GM21447 (cell line): ENCODE measurements around the gene OTULIN.

Experiments used
- ATAC-seq: cut with Tn5 transposase; IDR thresholded peaks from one replicate; pipeline ENCODE4 v1.9.1; 2021; ENCODE audit not compliant: unreplicated experiment

The OTULIN gene

DNA sequence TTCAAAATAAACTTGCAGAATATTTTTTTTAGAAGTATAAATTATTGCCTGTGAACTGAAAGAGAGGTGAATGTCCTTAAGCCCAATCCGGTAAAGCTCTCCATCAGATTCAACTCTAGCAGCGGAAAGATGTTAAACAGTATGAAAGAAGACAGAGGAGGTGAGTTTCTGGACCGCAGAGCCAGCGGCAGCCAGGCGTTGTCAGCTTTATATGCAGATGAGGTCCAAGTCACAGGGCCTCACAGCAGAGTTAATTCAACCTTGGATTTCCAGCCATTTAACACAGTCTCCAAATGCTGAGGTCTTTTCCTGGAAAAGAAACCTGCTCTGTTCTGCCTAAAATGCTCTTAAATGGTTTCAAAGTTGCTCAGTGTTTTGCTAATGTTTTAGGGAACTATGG, 75.5 kb downstream of the OTULIN start:
- ATAC-seq = no peak

DNA sequence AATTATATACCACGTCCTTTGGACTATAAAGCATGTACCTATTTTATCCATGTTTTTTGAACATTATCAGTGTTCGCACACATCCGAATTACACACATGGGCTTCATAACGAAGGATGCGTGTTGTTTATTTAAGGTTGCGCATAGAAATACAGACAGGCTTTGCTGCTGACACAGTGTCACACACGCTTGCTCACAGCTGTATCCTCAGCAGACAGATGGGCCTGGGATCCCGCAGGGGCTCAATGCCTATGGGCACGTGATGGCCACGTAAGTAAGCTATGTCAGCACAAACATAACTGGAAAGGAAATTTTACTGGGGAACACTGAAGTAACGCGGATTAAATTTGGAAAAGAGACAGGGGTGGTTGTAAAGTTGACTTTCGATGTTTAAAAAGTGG, 76.6 kb downstream of the OTULIN start:
- ATAC-seq = no peak

DNA sequence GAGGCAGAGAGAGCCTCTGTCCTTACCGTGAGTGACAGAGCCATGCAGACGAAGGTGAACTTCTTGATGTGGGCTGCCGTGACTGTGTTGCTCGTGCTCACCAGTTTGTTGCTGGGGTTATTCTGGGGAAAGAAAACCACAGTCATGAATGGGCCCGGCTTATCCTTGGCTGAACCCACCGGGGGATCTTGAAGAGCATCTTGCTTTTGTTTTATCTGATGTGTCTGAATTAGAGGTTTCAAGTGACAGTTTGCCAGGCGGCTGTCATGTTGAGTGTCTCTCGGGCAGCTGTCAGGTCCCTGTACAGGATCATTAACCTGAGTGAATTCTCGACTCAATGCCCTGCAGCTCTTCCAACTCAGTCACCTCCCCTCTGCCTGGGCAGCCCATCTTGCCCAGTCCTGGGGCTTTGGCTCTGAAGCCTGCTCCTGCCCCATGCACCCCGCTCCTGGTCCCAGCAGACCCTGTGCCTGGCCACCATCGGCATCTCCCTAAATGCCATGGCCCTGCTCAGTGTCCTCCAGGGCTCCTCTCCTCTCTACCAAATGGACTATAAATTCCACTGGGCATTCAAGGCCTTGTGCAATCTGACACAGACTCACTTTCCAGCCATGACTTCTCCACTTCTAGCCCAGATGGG, 77.4 kb downstream of the OTULIN start:
- no peak for ATAC-seq

DNA sequence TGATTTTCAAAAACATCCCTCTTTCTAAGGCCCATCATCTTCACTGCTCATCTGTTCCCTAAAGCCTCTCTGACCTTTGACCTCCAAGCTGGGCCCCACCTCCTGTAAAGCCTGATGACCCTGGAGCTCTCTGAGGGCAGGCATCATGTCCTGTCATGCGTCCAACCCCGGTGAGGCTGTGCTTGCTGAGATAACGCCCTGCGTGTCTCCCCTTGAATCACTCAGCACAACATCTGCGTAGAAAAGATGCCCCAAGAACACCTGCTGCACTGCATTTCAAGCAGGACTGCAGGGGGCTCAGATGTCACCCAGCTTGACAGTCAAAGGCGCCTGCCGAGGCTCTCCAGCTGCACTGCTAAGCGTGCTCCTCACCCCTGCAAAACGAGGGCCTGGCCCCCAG, 78.0 kb downstream of the OTULIN start:
- ATAC-seq = no peak

DNA sequence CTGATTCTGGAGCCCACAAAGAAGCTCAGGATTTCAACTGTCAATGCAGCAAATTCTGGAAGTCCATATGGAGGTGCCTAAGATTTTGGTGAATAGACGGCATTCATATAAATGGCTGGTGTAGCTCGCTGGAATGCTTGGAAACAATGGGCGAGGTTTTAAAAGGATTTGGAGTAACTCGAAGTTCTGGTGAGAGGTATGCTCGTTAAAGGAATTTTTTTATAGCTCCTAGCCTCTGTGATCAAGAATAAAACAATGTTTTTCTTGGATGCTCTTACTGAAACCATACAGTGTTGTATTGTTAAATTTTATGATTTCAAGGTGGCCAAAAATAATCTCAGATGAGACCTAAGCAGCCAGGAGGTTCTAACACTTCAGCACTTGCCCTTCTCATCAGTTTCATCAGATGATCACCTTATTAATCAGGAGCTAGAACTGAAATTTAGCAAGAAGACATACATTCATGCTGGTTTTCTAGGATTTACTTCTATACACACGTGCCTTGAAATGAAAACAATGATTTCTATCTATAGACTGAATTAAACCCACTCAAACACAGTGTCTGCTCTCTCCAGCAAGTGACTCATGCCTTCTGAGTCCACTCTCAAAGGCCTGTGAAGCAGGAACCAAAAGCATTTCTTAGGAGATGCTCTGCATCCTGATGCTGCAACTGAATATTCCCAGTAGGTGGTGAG, 79.2 kb downstream of the OTULIN start:
- peak; percentile 19 for ATAC-seq

DNA sequence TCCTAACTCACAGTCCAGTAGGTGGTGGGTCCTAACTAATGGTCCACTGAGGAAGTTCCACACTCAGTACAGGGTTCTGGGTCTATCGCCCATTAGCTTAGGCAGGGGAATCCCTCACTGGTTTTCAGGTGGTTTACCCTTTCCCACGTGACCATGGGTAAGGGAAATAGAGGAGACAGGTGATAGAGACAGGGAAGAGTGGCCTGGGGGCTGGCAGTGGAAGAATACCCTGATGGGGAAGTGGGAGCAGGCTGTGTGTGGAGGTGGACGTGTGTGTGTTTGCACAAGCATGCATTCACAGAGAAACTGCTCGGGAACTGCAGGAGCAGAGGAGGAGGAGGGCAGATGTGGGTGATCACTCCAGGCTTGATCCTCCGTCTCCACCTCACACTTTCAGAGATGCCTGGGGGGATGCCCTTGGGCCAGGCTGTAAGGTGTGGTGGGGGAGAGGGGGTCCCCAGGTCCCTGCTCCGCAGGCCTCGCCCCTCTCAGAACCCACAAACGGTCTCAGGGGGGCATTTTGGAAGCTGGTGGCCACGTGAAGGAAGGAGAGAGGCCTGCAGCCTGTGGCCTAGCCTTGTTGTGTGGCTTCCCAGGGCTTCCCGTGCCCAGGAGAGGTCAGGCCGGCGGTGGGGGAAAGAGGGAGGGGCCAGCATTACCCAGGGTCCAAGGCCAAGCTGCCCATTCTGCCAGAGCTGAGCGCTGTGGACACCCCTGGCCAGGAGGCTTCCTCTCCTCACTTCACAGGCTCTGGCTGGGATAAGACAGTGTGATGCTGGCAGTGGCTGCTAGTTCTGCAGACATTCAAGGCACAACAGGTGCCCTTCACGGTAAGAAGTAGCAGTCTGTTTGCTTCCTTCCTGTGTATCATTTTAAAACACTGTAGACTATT, 80.0 kb downstream of the OTULIN start:
- ATAC-seq = peak; percentile 55

DNA sequence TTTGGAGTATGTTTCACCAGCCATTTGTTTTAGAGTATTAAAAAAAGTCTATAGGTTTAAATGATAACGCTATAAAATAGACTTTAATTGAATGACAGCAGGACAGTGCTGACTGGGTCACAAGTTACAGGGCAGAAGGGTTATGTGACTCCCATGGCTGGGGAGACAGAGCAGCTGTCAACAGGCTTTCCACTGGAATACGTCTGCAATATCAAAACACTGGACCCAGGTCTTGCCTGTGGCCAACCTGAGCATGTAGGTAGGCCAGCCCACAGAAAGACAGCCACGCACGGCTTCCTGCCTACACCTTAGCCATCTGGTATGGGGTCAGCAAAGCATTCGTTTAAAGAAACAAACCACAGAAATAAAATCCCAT, 80.7 kb downstream of the OTULIN start:
- peak; percentile 15 for ATAC-seq

DNA sequence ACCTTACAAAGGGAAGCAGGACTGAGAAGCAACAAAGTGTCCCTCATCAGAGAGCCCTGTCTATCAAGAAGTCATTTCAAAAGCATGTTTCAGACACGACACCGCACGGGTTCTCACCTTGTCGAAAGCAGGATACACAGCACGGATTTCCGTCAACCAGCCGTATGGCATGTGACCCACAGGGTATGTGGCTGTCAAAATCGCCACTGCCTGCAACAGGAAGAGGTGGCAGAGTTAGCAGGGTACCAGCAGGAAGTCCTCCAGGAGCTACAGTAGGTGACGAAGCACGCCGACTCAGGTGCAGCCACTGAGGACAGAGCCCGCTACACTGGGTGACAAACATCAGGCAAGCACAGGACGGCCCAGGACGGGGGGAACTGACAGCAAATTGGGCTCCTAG, 81.2 kb downstream of the OTULIN start:
- ATAC-seq = no peak

DNA sequence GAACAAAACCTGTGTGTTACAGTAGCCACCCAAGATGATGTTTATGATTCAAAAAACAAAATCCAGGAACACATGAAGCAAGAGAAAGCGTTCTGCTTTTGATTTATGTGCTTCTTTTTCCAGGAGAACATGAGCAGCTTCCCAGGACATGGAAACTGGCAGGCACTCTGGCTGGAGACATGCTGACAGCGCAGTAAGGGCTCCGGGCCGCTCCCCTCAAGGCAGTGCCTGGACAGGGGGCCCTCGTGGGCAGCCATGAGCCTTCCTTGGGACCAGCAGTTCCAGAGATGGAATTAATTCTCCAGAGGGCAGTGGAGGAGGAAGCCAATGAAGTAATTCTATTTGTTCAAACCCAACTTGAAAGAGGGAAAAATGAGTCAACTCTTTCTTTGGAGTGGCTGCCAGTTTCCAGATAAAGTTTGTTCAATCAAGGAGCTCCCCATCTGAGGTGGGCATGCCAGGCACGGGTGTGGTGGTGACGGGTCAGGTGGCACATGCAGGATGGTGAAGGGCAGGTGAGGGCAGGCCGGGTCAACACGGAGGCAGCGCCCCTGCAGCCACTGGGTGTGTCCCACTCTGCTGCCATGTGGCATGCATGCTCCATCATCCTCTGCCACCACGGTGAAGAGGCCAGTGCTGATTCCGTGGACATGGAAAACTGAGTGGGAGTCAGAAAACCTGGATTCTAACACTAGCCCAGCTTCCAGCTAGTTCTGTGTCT, 83.8 kb downstream of the OTULIN start:
- ATAC-seq = no peak
